ENCODE measurements around the gene INCA1. TPM values are rescaled to one million over a fixed set of nuclear protein-coding genes. Genes with fewer than 3 reads are reported as not detected.

The INCA1 gene
- total and polyA plus RNA-seq, 2 experiments from 2014 or later: 2.7 to 4.1 TPM

DNA sequence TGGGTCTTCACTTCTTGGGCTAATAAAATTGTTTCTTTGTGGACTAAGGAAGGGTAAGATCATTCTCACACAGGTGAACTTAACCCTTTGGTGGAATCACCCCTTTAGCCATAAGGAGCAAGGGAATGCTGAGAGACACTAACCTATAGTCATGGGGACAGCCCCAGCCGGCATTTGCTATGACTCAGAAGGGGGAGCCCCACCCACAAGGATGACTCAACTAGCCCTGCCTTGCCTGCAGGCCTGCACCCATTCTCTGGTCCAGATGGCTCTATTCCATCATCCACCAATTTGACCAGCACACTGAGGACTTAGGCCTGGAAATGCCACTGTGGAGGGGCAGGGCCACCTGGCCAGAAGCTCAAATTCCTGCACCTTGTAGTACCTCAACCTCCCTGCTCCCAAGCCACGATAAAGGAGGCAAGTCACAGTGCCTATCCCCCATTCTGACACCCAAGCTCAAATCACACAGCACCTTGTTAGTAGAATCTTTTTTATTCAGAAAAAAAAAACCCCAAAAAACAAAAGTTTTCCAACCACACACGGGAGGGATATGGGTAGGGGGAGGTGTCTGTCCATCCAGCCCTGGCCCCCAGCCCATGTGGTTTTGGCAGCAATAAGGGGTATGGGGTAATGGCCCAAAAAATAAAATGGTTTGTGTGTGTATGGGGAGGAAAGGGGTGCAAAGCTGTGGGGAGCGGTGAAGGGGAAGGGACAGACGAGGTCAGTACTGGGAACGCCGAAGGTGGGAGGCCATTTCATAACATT, 52.0 kb downstream of the INCA1 start:
- H3K9me2 ChIP-seq (replicated peaks; ENCODE audit: insufficient read depth): no peaks in the 10 kb centered on the region
- no peak overlapping the region for H3K4me3 ChIP-seq
- TF ChIP-seq, protein P1, sequence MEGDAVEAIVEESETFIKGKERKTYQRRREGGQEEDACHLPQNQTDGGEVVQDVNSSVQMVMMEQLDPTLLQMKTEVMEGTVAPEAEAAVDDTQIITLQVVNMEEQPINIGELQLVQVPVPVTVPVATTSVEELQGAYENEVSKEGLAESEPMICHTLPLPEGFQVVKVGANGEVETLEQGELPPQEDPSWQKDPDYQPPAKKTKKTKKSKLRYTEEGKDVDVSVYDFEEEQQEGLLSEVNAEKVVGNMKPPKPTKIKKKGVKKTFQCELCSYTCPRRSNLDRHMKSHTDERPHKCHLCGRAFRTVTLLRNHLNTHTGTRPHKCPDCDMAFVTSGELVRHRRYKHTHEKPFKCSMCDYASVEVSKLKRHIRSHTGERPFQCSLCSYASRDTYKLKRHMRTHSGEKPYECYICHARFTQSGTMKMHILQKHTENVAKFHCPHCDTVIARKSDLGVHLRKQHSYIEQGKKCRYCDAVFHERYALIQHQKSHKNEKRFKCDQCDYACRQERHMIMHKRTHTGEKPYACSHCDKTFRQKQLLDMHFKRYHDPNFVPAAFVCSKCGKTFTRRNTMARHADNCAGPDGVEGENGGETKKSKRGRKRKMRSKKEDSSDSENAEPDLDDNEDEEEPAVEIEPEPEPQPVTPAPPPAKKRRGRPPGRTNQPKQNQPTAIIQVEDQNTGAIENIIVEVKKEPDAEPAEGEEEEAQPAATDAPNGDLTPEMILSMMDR (IDR thresholded peaks at IDR 0.05; ENCODE audit: poor library complexity): no peak
- TF ChIP-seq EZH2phosphoT487 (IDR thresholded peaks at IDR 0.05; ENCODE audit: low read depth, severe bottlenecking, unreplicated experiment): no peak
- no peak for TF ChIP-seq EZH2 (IDR thresholded peaks at IDR 0.05; ENCODE audit: borderline replicate concordance)
- 70% methylated on average over 7 of the region's 7 CpGs for WGBS (ENCODE audit: low lambda C conversion rate, missing lambda C conversion rate)
- H3K27ac ChIP-seq: peak overlapping the region; percentile 100
- H3K36me3 ChIP-seq (replicated peaks; ENCODE audit: insufficient read depth, low read depth): no peaks in the 10 kb centered on the region
- peaks cover 31% of the 10 kb centered on the region for H3K4me1 ChIP-seq (ENCODE audit: insufficient read depth)
- H3K79me2 ChIP-seq: peaks cover 66% of the 10 kb centered on the region
- peaks cover 21% of the 10 kb centered on the region for H4K20me1 ChIP-seq (ENCODE audit: insufficient read depth, poor library complexity, severe bottlenecking)
- H2AFZ ChIP-seq: no peak overlapping the region
- DNase-seq (ENCODE audit: low spot score): peak; percentile 82
- H3K27me3 ChIP-seq: no peaks in the 10 kb centered on the region
- peak overlapping the region; percentile 86 for H3K4me2 ChIP-seq
- no peaks in the 10 kb centered on the region for H3K9me3 ChIP-seq (ENCODE audit: low read depth)

DNA sequence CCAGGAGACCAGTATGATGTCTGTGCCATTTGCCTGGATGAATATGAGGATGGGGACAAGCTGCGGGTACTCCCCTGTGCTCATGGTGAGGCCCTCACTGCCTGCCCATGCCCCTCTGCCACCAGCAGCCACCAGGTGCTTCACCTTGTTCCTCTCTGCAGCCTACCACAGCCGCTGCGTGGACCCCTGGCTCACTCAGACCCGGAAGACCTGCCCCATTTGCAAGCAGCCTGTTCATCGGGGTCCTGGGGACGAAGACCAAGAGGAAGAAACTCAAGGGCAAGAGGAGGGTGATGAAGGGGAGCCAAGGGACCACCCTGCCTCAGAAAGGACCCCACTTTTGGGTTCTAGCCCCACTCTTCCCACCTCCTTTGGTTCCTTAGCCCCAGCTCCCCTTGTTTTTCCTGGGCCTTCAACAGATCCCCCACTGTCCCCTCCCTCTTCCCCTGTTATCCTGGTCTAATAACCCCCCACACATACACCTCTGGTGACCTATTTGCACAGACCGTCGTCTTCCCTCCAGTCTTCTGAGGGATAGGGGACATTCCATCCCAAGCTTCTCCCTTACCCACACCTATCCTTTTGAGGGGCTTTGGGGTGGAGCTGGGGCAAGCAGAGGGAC, 52.7 kb downstream of the INCA1 start:
- Histone ChIP-seq H2AFZ (no peak overlapping the region), H3K79me2 (peaks cover 66% of the 10 kb centered on the region), H3K27ac (peak overlapping the region; percentile 91), H3K4me1 (ENCODE audit: insufficient read depth) (peaks cover 27% of the 10 kb centered on the region), H3K36me3 (replicated peaks; ENCODE audit: insufficient read depth, low read depth) (no peaks in the 10 kb centered on the region), H3K9me2 (replicated peaks; ENCODE audit: insufficient read depth) (no peaks in the 10 kb centered on the region), H3K27me3 (no peaks in the 10 kb centered on the region), H4K20me1 (ENCODE audit: insufficient read depth, poor library complexity, severe bottlenecking) (peaks cover 21% of the 10 kb centered on the region), H3K4me2 (peak overlapping the region; percentile 86), H3K9me3 (ENCODE audit: low read depth) (no peaks in the 10 kb centered on the region), H3K4me3 (no peak overlapping the region)
- 81% methylated on average over 8 of the region's 8 CpGs for WGBS (ENCODE audit: low lambda C conversion rate, missing lambda C conversion rate)
- TF ChIP-seq, protein P1 (IDR thresholded peaks at IDR 0.05; ENCODE audit: poor library complexity): no peak
- no peak for TF ChIP-seq EZH2phosphoT487 (IDR thresholded peaks at IDR 0.05; ENCODE audit: low read depth, severe bottlenecking, unreplicated experiment)
- TF ChIP-seq EZH2 (IDR thresholded peaks at IDR 0.05; ENCODE audit: borderline replicate concordance): no peak
- DNase-seq (ENCODE audit: low spot score): no peak

DNA sequence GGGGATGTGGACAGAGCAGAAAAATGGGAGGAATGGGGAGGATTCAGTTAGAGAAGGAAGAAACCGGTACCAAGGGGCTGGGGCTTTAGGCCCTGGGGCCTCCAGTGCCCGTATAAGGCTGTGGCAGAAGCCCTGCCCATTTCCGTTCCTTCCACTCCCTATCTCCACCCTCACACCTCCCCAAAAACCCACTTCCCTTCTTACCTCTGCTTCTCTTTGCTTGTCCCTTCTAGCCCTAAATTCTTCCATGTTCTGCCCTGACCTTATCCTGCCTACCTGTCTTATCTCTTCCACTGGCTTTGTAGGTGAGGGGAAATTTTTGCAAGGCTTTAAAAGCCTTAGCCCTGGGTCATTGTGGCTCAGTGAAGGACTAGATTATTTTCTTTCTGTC, 53.2 kb downstream of the INCA1 start:
- peaks cover 21% of the 10 kb centered on the region for H4K20me1 ChIP-seq (ENCODE audit: insufficient read depth, poor library complexity, severe bottlenecking)
- H3K36me3 ChIP-seq (replicated peaks; ENCODE audit: insufficient read depth, low read depth): no peaks in the 10 kb centered on the region
- H3K79me2 ChIP-seq: peaks cover 68% of the 10 kb centered on the region
- TF ChIP-seq, protein P1 (IDR thresholded peaks at IDR 0.05; ENCODE audit: poor library complexity): no peak
- no peak for TF ChIP-seq EZH2 (IDR thresholded peaks at IDR 0.05; ENCODE audit: borderline replicate concordance)
- no peak for TF ChIP-seq EZH2phosphoT487 (IDR thresholded peaks at IDR 0.05; ENCODE audit: low read depth, severe bottlenecking, unreplicated experiment)
- peak overlapping the region; percentile 91 for H3K27ac ChIP-seq
- H3K27me3 ChIP-seq: no peaks in the 10 kb centered on the region
- no peak overlapping the region for H3K4me3 ChIP-seq
- no peak overlapping the region for H3K4me2 ChIP-seq
- no peaks in the 10 kb centered on the region for H3K9me2 ChIP-seq (replicated peaks; ENCODE audit: insufficient read depth)
- peaks cover 28% of the 10 kb centered on the region for H3K4me1 ChIP-seq (ENCODE audit: insufficient read depth)
- DNase-seq (ENCODE audit: low spot score): no peak
- 81% methylated on average over 3 of the region's 3 CpGs for WGBS (ENCODE audit: low lambda C conversion rate, missing lambda C conversion rate)
- no peaks in the 10 kb centered on the region for H3K9me3 ChIP-seq (ENCODE audit: low read depth)
- no peak overlapping the region for H2AFZ ChIP-seq

All from hepatocyte (in vitro differentiated cells).